HG03342 (cell line): ENCODE results near the gene RPL4.
"Not testable (repeated sequence)": the region's sequence is repeated elsewhere in the genome, so short reads cannot be mapped to it uniquely, and the experiment has no call there.

Experiments
- ATAC-seq: cut with Tn5 transposase; IDR thresholded peaks from one replicate; pipeline ENCODE4 v1.9.1; 2021; ENCODE audit warnings: mild to moderate bottlenecking, moderate library complexity; ENCODE audit not compliant: unreplicated experiment

Gene RPL4

GRCh38 chr15:66491846-66492245 is 12.8 kb downstream of the RPL4 start:
- no peak for ATAC-seq

- no peak for ATAC-seq
These were observed 15.4 kb downstream of the RPL4 start for GRCh38 chr15:66489179-66489791.

GRCh38 chr15:66488525-66488924 is 16.1 kb downstream of the RPL4 start:
- no peak for ATAC-seq

- ATAC-seq = no peak
These were observed 17.8 kb downstream of the RPL4 start for GRCh38 chr15:66486887-66487286.

GRCh38 chr15:66484539-66485112 is 20.0 kb downstream of the RPL4 start:
- no peak for ATAC-seq

- no peak for ATAC-seq
These were observed 21.5 kb downstream of the RPL4 start for GRCh38 chr15:66483131-66483566.

GRCh38 chr15:66482539-66482938 is 22.1 kb downstream of the RPL4 start:
- ATAC-seq = no peak

- ATAC-seq = no peak
These were observed 23.4 kb downstream of the RPL4 start for GRCh38 chr15:66481107-66481856.

GRCh38 chr15:66480267-66480666 is 24.4 kb downstream of the RPL4 start:
- ATAC-seq = no peak

GRCh38 chr15:66477011-66477410 is 27.6 kb downstream of the RPL4 start:
- no peak for ATAC-seq

- ATAC-seq = no peak
These were observed 28.1 kb downstream of the RPL4 start for GRCh38 chr15:66476535-66476934.

- ATAC-seq = no peak
These were observed 29.7 kb downstream of the RPL4 start for GRCh38 chr15:66474963-66475362.

- no peak for ATAC-seq
These were observed 30.5 kb downstream of the RPL4 start for GRCh38 chr15:66474135-66474534.

- peak; percentile 90 for ATAC-seq
These were observed 32.3 kb downstream of the RPL4 start for GRCh38 chr15:66472176-66472999.

- not testable (repeated sequence) for ATAC-seq
These were observed 33.8 kb downstream of the RPL4 start for GRCh38 chr15:66470825-66471224.

GRCh38 chr15:66467162-66468040 is 37.3 kb downstream of the RPL4 start:
- ATAC-seq = not testable (repeated sequence)

GRCh38 chr15:66465294-66465693 is 39.4 kb downstream of the RPL4 start:
- not testable (repeated sequence) for ATAC-seq

GRCh38 chr15:66462627-66463026 is 42.0 kb downstream of the RPL4 start:
- no peak for ATAC-seq

- ATAC-seq = no peak
These were observed 42.7 kb downstream of the RPL4 start for GRCh38 chr15:66461917-66462316.

GRCh38 chr15:66461294-66461693 is 43.4 kb downstream of the RPL4 start:
- not testable (repeated sequence) for ATAC-seq
